GM12801 (cell line): ENCODE measurements around the gene KIAA1755.

Source experiments
- CTCF ChIP-seq: IDR thresholded peaks from one replicate; pipeline ENCODE4 v1.5.1; 2011; ENCODE audit warnings: control low read depth; ENCODE audit not compliant: insufficient read length; ENCODE audit errors: extremely low read depth

The KIAA1755 gene

GRCh38 chr20:38238829-38239228, 21.7 kb downstream of the KIAA1755 start:
- no peak for TF ChIP-seq CTCF

GRCh38 chr20:38237381-38237780, 23.2 kb downstream of the KIAA1755 start:
- no peak for TF ChIP-seq CTCF

GRCh38 chr20:38231531-38232121, 28.9 kb downstream of the KIAA1755 start:
- TF ChIP-seq CTCF, result no peak

- TF ChIP-seq CTCF, result no peak
These were observed 29.5 kb downstream of the KIAA1755 start for GRCh38 chr20:38230957-38231526.

- no peak for TF ChIP-seq CTCF
These were observed 30.3 kb downstream of the KIAA1755 start for GRCh38 chr20:38230253-38230551.

GRCh38 chr20:38229376-38230252, 30.9 kb downstream of the KIAA1755 start:
- TF ChIP-seq CTCF, result no peak

- no peak for TF ChIP-seq CTCF
These were observed 32.1 kb downstream of the KIAA1755 start for GRCh38 chr20:38228436-38228835.
